ENCODE results near the gene ZNF660. TPM values are rescaled to one million over a fixed set of nuclear protein-coding genes. Genes with fewer than 3 reads are reported as not detected.

The ZNF660 gene
- total and polyA plus RNA-seq, 9 of the 15 experiments (the other 6 are each of a cell fraction or from before 2014, with no cell fraction given): 0.06 to 0.65 (median 0.17) TPM

- TF ChIP-seq ZHX1 (conservative IDR thresholded peaks at IDR 0.05; ENCODE audit: low read length) (no peak), ZNF57 (CRISPR knock-in tag; IDR thresholded peaks at IDR 0.05) (no peak), EHMT2 (IDR thresholded peaks at IDR 0.05) (peak; percentile 73), ZNF408 (CRISPR knock-in tag; IDR thresholded peaks at IDR 0.05; ENCODE audit: low read depth) (no peak), MAFF (IDR thresholded peaks at IDR 0.05; ENCODE audit: low read length) (no peak), MYNN (IDR thresholded peaks at IDR 0.05) (0 out of 2 replicates have a peak, but pooled peaks have one; percentile 24), MYNN (CRISPR knock-in tag; IDR thresholded peaks at IDR 0.05) (no peak), MEIS2 (IDR thresholded peaks at IDR 0.05; ENCODE audit: partially characterized antibody) (no peak), MTA2 (IDR thresholded peaks at IDR 0.05; ENCODE audit: low read depth) (no peak), DNMT1 (IDR thresholded peaks at IDR 0.05) (no peak), ZC3H4 (CRISPR knock-in tag; IDR thresholded peaks at IDR 0.05; ENCODE audit: borderline replicate concordance) (no peak), IRF1 (CRISPR knock-in tag; IDR thresholded peaks at IDR 0.05; ENCODE audit: borderline replicate concordance) (no peak), TOE1 (IDR thresholded peaks at IDR 0.05; ENCODE audit: borderline replicate concordance) (peak; percentile 62), TOE1 (CRISPR knock-in tag; IDR thresholded peaks at IDR 0.05; ENCODE audit: borderline replicate concordance, low read depth) (no peak), SREBF1 (IDR thresholded peaks at IDR 0.05; ENCODE audit: borderline replicate concordance, low read depth, low read length) (no peak), MTF1 (CRISPR knock-in tag; IDR thresholded peaks at IDR 0.05; ENCODE audit: borderline replicate concordance) (no peak), TCF15 (CRISPR knock-in tag; IDR thresholded peaks at IDR 0.05) (no peak), ZNF133 (CRISPR knock-in tag; IDR thresholded peaks at IDR 0.05) (no peak), HNRNPK (IDR thresholded peaks at IDR 0.05; ENCODE audit: low read depth, low read length, poor library complexity, severe bottlenecking) (no peak), ZKSCAN8 (CRISPR knock-in tag; IDR thresholded peaks at IDR 0.05) (0 out of 2 replicates have a peak, but pooled peaks have one; percentile 10), ERF (CRISPR knock-in tag; IDR thresholded peaks at IDR 0.05) (0 out of 2 replicates have a peak, but pooled peaks have one; percentile 46), BDP1 (IDR thresholded peaks at IDR 0.05; ENCODE audit: insufficient read depth, insufficient read length) (no peak), GTF2B (IDR thresholded peaks at IDR 0.05; ENCODE audit: extremely low read depth, insufficient read length) (no peak), SMAD3 (CRISPR knock-in tag; conservative IDR thresholded peaks at IDR 0.05) (peak; percentile 45; the same call in 1 of the 2 replicates), ZNF12 (CRISPR knock-in tag; IDR thresholded peaks at IDR 0.05) (no peak)
These were observed 63.9 kb downstream of the ZNF660 start, which contains the start of gene ZNF35 (continued) for GRCh38 chr3:44648564-44649229.
